NB4 (cell line): ENCODE measurements around the gene ORMDL3.

Experiments
- POLR2A ChIP-seq: IDR thresholded peaks from 2 replicates; pipeline ENCODE4 v1.6.1; 2011; ENCODE audit warnings: mild to moderate bottlenecking; ENCODE audit not compliant: insufficient read length; ENCODE audit errors: extremely low read depth
- TF ChIP-seq, protein P1 (sequence below): IDR thresholded peaks from one replicate; pipeline ENCODE4 v1.5.1; 2012; ENCODE audit warnings: low read depth, low read length
- TF ChIP-seq, protein P2 (sequence below): IDR thresholded peaks from 2 replicates; pipeline ENCODE4 v1.6.1; 2011; ENCODE audit warnings: low read depth, low read length

DNA sequence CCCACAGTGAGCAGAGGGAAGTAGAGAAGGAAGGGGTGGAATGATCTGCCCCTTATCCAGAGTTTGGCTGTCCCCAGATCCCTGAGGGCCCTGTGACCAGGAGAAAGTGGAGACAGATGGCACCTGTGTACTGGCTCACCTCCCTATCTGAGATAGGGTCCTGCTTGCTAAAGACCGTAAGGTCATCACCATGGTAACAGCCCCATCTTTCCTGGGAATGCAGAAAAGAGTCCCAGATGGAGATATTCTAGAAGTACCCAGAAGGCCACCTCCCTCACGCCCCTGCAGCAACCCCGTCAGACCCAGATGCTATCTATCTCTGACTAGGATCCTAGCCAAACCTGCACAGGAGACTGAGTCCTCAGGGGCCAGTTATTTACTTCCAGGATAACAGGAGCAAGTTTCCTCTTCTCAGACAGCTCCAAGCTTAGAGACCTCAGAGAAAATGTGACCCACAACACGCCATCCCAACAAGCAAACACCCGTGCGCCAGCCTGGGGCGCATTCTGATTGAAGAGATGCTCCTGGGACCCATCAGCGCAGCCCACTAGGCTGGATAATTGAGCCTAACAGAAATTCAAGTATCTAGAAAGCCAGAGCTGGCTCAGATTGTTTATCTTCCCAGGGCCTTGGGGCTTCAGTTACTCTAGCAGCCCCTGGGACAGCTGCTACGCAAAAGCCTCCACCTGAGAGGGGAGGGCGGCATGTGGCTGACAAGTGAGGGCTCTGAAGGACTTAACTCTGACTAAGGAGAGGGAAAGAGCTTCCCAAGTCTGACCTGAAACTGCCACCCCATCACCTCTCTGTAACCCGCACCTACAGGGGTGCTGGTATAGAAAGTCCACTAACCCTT is 1.9 kb downstream of the ORMDL3 start:
- TF ChIP-seq, protein P1, sequence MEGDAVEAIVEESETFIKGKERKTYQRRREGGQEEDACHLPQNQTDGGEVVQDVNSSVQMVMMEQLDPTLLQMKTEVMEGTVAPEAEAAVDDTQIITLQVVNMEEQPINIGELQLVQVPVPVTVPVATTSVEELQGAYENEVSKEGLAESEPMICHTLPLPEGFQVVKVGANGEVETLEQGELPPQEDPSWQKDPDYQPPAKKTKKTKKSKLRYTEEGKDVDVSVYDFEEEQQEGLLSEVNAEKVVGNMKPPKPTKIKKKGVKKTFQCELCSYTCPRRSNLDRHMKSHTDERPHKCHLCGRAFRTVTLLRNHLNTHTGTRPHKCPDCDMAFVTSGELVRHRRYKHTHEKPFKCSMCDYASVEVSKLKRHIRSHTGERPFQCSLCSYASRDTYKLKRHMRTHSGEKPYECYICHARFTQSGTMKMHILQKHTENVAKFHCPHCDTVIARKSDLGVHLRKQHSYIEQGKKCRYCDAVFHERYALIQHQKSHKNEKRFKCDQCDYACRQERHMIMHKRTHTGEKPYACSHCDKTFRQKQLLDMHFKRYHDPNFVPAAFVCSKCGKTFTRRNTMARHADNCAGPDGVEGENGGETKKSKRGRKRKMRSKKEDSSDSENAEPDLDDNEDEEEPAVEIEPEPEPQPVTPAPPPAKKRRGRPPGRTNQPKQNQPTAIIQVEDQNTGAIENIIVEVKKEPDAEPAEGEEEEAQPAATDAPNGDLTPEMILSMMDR, result no peak
- no peak for TF ChIP-seq POLR2A
- TF ChIP-seq, protein P2, sequence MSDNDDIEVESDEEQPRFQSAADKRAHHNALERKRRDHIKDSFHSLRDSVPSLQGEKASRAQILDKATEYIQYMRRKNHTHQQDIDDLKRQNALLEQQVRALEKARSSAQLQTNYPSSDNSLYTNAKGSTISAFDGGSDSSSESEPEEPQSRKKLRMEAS, result no peak
